Gastroesophageal sphincter (tissue), 4 donors: ENCODE measurements around the gene CYS1. TPM values are rescaled to one million over a fixed set of nuclear protein-coding genes. Genes with fewer than 3 reads are reported as not detected.

Source experiments
- ATAC-seq: fragments of 150-250 bp; one replicate; pipeline ENCODE4 v1.9.1; 2016; ENCODE audit warnings: mild to moderate bottlenecking, moderate library complexity
- H3K27ac ChIP-seq, 4 donors: fragments of 200-600 bp; sonication (generic) in 3 of 4; 1 replicate in 3 of 4; 2 replicates in 1 of 4; pipeline ENCODE4 v1.5.1; 2016 to 2019
- H3K27me3 ChIP-seq: fragments of 200-600 bp; sonication (generic); one replicate; pipeline ENCODE4 v1.5.1; 2019
- H3K36me3 ChIP-seq, 2 donors: fragments of 200-600 bp; sonication (generic); one replicate each; pipeline ENCODE4 v1.5.1; 2019; ENCODE audit warnings: control low read depth in 1 of 2
- H3K4me1 ChIP-seq, 3 donors: fragments of 200-600 bp; sonication (generic); 1 replicate in 2 of 3; 2 replicates in 1 of 3; pipeline ENCODE4 v1.5.1; 2016 to 2019; ENCODE audit warnings: control low read depth in 2 of 3
- H3K4me3 ChIP-seq, 2 donors: fragments of 200-600 bp; sonication (generic); one replicate each; pipeline ENCODE4 v1.5.1; 2019; ENCODE audit warnings: mild to moderate bottlenecking in 1 of 2, moderate library complexity in 1 of 2
- H3K9me3 ChIP-seq, 3 donors: fragments of 200-600 bp; sonication (generic); one replicate each; pipeline ENCODE4 v1.5.1; 2017 to 2019; ENCODE audit warnings: control low read depth in 2 of 3
- CTCF ChIP-seq, 4 experiments: fragments of 200-600 bp in 2 of 4; fragments of 450-650 bp in 2 of 4; sonication (generic) in 1 of 4; IDR thresholded peaks; one replicate each; pipeline ENCODE4 v1.5.1; 2017 to 2019; ENCODE audit warnings: antibody characterized with exemption in 4 of 4, mild to moderate bottlenecking in 2 of 4, moderate library complexity in 2 of 4
- EP300 ChIP-seq: sonication (generic); formaldehyde crosslinking; IDR thresholded peaks from one replicate; pipeline ENCODE4 v1.6.1; 2017; ENCODE audit warnings: antibody characterized with exemption, mild to moderate bottlenecking
- POLR2A ChIP-seq, 2 donors: fragments of 450-650 bp; IDR thresholded peaks; one replicate each; pipeline ENCODE4 v1.6.1; 2017; ENCODE audit warnings: antibody characterized with exemption in 2 of 2, mild to moderate bottlenecking in 2 of 2, moderate library complexity in 1 of 2
- POLR2AphosphoS5 ChIP-seq: sonication (generic); formaldehyde crosslinking; IDR thresholded peaks from one replicate; pipeline ENCODE4 v1.6.1; 2017; ENCODE audit warnings: antibody characterized with exemption
- WGBS, 2 donors: methylation state at CpG; one replicate each; pipeline ENCODE4 v1.1.5; 2018; ENCODE audit warnings: low coverage in 1 of 2; 5-methylcytosine and 5-hydroxymethylcytosine counted together
- total RNA-seq, 4 donors: library from RNA; depleted of rRNA; stranded (reverse); fragments of >200 nt; gene quantifications; one replicate each; pipeline ENCODE4 v1.1.0, GENCODE V29; 2016

CYS1 gene
- total RNA-seq, 4 donors from 2014 or later: 8.6 to 50.7 (median 32.6) TPM

GRCh38 chr2:10056439-10056838 is 23.8 kb downstream of the CYS1 start:
- 74 to 97% methylated on average over 4 to 8 of the region's 11 CpGs for WGBS, 2 donors
- TF ChIP-seq EP300: no peak
- no peak for TF ChIP-seq POLR2A (IDR thresholded peaks at IDR 0.05)
- TF ChIP-seq CTCF (IDR thresholded peaks at IDR 0.05): no peak
- TF ChIP-seq POLR2AphosphoS5: no peak
- Histone ChIP-seq H3K9me3 (no peaks in the 10 kb centered on the region), H3K27ac (peak overlapping the region in 2 of 4 donors; percentile 2 to 63), H3K36me3 (peaks cover 0 to 49% of the 10 kb centered on the region in 2 donors), H3K4me3 (no peak overlapping the region), H3K27me3 (no peaks in the 10 kb centered on the region), H3K4me1 (peaks cover 0 to 72% (median 21%) of the 10 kb centered on the region in 3 donors)
- no peak for ATAC-seq

- no peaks in the 10 kb centered on the region for H3K9me3 ChIP-seq
- peaks cover 0 to 70% (median 22%) of the 10 kb centered on the region in 3 donors for H3K4me1 ChIP-seq
- H3K36me3 ChIP-seq: peaks cover 0 to 60% of the 10 kb centered on the region in 2 donors
- ATAC-seq: no peak
- 70 to 85% methylated on average over 2 of the region's 7 CpGs for WGBS, 2 donors
- no peaks in the 10 kb centered on the region for H3K27me3 ChIP-seq
- H3K27ac ChIP-seq: peak overlapping the region in 2 of 4 donors; percentile 5 to 27
- H3K4me3 ChIP-seq: no peak overlapping the region
- TF ChIP-seq POLR2AphosphoS5 (no peak), CTCF (IDR thresholded peaks at IDR 0.05) (no peak), POLR2A (IDR thresholded peaks at IDR 0.05) (no peak), EP300 (no peak)
These were observed 25.2 kb downstream of the CYS1 start for GRCh38 chr2:10054976-10055375.

GRCh38 chr2:10054424-10054823 is 25.8 kb downstream of the CYS1 start:
- Histone ChIP-seq H3K9me3 (no peaks in the 10 kb centered on the region), H3K27me3 (no peaks in the 10 kb centered on the region), H3K4me3 (no peak overlapping the region), H3K27ac (peak overlapping the region in 1 of 4 donors; percentile 26), H3K36me3 (peaks cover 0 to 65% of the 10 kb centered on the region in 2 donors), H3K4me1 (peaks cover 0 to 73% (median 26%) of the 10 kb centered on the region in 3 donors)
- TF ChIP-seq EP300 (no peak), CTCF (IDR thresholded peaks at IDR 0.05) (no peak), POLR2A (IDR thresholded peaks at IDR 0.05) (no peak), POLR2AphosphoS5 (no peak)
- WGBS, 2 donors: 37 to 61% methylated on average over 7 of the region's 7 CpGs
- ATAC-seq: no peak

GRCh38 chr2:10053351-10053750 is 26.9 kb downstream of the CYS1 start:
- no peaks in the 10 kb centered on the region for H3K27me3 ChIP-seq
- no peaks in the 10 kb centered on the region for H3K9me3 ChIP-seq
- H3K27ac ChIP-seq: no peak overlapping the region
- peaks cover 0 to 71% of the 10 kb centered on the region in 2 donors for H3K36me3 ChIP-seq
- peaks cover 0 to 83% (median 33%) of the 10 kb centered on the region in 3 donors for H3K4me1 ChIP-seq
- no peak overlapping the region for H3K4me3 ChIP-seq
- no peak for TF ChIP-seq EP300
- no peak for TF ChIP-seq CTCF (IDR thresholded peaks at IDR 0.05)
- TF ChIP-seq POLR2AphosphoS5: no peak
- TF ChIP-seq POLR2A (IDR thresholded peaks at IDR 0.05): no peak
- ATAC-seq: no peak
- WGBS, 2 donors: 39 to 60% methylated on average over 3 to 4 of the region's 4 CpGs

- ATAC-seq: no peak
- Histone ChIP-seq H3K4me3 (no peak overlapping the region), H3K27me3 (no peaks in the 10 kb centered on the region), H3K27ac (no peak overlapping the region), H3K36me3 (peaks cover 0 to 81% of the 10 kb centered on the region in 2 donors), H3K4me1 (peaks cover 0 to 86% (median 37%) of the 10 kb centered on the region in 3 donors), H3K9me3 (no peaks in the 10 kb centered on the region)
- WGBS, 2 donors: 67 to 85% methylated on average over 2 to 13 of the region's 16 CpGs
- no peak for TF ChIP-seq POLR2A (IDR thresholded peaks at IDR 0.05)
- TF ChIP-seq POLR2AphosphoS5: no peak
- no peak for TF ChIP-seq EP300
- TF ChIP-seq CTCF (IDR thresholded peaks at IDR 0.05): no peak
These were observed 28.0 kb downstream of the CYS1 start for GRCh38 chr2:10052216-10052615.
